ENCODE results near the gene MOB3B.
"Not testable (repeated sequence)": the region's sequence is repeated elsewhere in the genome, so short reads cannot be mapped to it uniquely, and the experiment has no call there.

Gene MOB3B

DNA sequence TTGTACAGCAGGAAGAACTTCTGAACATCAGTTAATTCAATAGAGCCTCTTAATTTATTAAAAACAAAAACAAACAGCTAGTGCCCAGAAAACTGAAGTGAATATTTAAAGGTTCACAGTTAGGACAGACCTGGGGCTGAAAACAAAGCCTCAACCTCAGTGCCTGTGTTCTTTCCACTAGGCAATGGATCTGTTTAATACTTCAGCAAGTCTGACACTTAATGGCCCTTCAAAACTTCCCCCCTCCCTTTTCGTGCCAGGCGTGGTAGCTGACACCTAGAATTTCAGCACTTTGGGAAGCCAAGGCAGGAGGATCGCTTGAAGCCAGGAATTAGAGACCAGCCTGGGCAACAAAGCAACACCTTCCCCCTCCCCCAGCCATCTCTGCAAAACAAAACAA, 60.1 kb downstream of the MOB3B start:
- H3K27me3 ChIP-seq (ENCODE audit: control insufficient read depth, insufficient read depth, low read length) = no peaks in the 10 kb centered on the region
- H3K4me1 ChIP-seq (ENCODE audit: control insufficient read depth, insufficient read depth, low read length) = peaks cover 6% of the 10 kb centered on the region; the same call in 1 of the 2 replicates
- no peaks in the 10 kb centered on the region for H3K36me3 ChIP-seq (ENCODE audit: control insufficient read depth, insufficient read depth, low read length)
- DNase-seq (ENCODE audit: low read depth, low spot score) = no peak
- no peak overlapping the region for H3K4me3 ChIP-seq (ENCODE audit: low read length)
- H3K27ac ChIP-seq (ENCODE audit: low read length) = no peak overlapping the region
- no CpG with 5 or more reads among the region's 3 CpGs for WGBS (ENCODE audit: insufficient coverage, insufficient read length)
- no peaks in the 10 kb centered on the region for H3K9me3 ChIP-seq (ENCODE audit: control insufficient read depth, insufficient read depth, low read length)

DNA sequence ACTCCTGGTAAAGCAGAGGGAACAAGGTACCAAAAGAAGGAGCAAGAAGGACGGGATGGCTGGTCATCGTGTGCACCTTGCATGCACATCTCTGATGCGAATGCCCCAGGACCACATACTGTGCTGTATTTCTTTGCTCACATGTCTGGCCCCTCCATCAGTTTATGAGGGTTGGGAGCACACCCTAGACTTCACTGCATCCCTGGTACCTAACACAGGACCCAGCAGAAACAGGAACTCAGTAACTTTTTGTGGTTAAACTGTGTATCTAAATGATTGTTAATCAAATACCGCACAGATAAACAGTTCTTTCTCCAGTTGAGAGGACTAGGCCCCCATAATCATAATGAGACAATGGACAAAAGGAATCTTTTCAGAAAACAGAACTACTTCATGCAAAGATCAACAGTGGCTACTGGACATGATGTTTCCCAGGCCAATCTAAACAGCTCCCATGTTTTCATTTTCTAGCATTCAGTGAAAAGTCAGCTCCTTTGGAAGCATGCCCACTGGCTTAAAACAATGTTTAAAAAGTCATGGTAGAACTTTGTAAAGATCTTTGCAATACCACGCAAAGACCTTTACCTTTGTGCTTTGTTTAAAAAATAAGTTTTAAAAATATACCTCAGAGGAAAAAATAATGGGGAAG, 61.0 kb downstream of the MOB3B start:
- H3K36me3 ChIP-seq (ENCODE audit: control insufficient read depth, insufficient read depth, low read length) = no peaks in the 10 kb centered on the region
- DNase-seq (ENCODE audit: low read depth, low spot score) = no peak
- H3K4me3 ChIP-seq (ENCODE audit: low read length) = no peak overlapping the region
- H3K9me3 ChIP-seq (ENCODE audit: control insufficient read depth, insufficient read depth, low read length) = no peaks in the 10 kb centered on the region
- no peak overlapping the region for H3K27ac ChIP-seq (ENCODE audit: low read length)
- H3K4me1 ChIP-seq (ENCODE audit: control insufficient read depth, insufficient read depth, low read length) = peaks cover 6% of the 10 kb centered on the region; the same call in 1 of the 2 replicates
- no CpG with 5 or more reads among the region's 5 CpGs for WGBS (ENCODE audit: insufficient coverage, insufficient read length)
- no peaks in the 10 kb centered on the region for H3K27me3 ChIP-seq (ENCODE audit: control insufficient read depth, insufficient read depth, low read length)

DNA sequence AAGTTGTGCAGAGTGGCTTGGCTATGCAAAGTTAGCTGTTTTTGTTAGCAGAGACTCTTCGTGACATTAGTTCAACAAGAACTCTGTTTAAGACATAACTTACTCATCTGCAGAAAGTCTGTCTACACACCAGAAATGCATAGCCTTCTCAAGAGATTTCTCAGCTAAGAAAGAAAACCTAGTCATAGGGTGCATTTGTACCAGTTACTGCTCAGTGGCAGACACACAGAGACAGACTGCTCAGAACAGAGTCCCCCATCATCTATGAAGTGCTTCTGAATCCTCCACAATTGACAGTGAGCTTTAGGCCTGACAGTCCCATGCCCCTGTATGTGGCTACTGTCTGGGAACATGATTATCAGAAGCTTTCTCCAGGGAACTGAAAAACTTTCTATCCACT, 61.6 kb downstream of the MOB3B start:
- WGBS (ENCODE audit: insufficient coverage, insufficient read length) = no CpG with 5 or more reads among the region's 1 CpG
- no peak overlapping the region for H3K4me3 ChIP-seq (ENCODE audit: low read length)
- no peak for DNase-seq (ENCODE audit: low read depth, low spot score)
- H3K9me3 ChIP-seq (ENCODE audit: control insufficient read depth, insufficient read depth, low read length) = no peaks in the 10 kb centered on the region
- H3K4me1 ChIP-seq (ENCODE audit: control insufficient read depth, insufficient read depth, low read length) = peaks cover 6% of the 10 kb centered on the region; the same call in 1 of the 2 replicates
- no peaks in the 10 kb centered on the region for H3K27me3 ChIP-seq (ENCODE audit: control insufficient read depth, insufficient read depth, low read length)
- no peak overlapping the region for H3K27ac ChIP-seq (ENCODE audit: low read length)
- no peaks in the 10 kb centered on the region for H3K36me3 ChIP-seq (ENCODE audit: control insufficient read depth, insufficient read depth, low read length)

DNA sequence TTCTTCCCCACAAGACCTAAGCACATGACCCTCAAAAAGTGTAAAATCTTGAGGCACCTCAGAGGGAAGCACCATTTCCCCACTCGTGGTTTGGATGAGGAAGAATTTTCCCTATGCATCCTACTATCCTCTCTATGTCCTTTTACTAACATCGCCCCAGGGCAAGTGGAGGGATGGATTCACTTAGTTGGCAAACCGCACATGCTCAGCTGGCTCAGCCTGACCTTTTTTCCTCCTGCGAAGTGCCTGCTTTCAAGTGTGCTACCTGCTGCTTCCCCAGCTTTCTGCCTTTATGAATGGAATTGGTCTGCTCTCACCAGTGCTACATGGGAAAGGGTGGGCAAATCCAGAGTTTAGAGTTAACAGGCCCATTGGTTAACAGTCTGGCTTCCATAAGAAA, 62.1 kb downstream of the MOB3B start:
- H3K4me3 ChIP-seq (ENCODE audit: low read length) = no peak overlapping the region
- peaks cover 6% of the 10 kb centered on the region; the same call in 1 of the 2 replicates for H3K4me1 ChIP-seq (ENCODE audit: control insufficient read depth, insufficient read depth, low read length)
- no peak overlapping the region for H3K27ac ChIP-seq (ENCODE audit: low read length)
- H3K9me3 ChIP-seq (ENCODE audit: control insufficient read depth, insufficient read depth, low read length) = no peaks in the 10 kb centered on the region
- no CpG with 5 or more reads among the region's 4 CpGs for WGBS (ENCODE audit: insufficient coverage, insufficient read length)
- no peak for DNase-seq (ENCODE audit: low read depth, low spot score)
- no peaks in the 10 kb centered on the region for H3K27me3 ChIP-seq (ENCODE audit: control insufficient read depth, insufficient read depth, low read length)
- H3K36me3 ChIP-seq (ENCODE audit: control insufficient read depth, insufficient read depth, low read length) = no peaks in the 10 kb centered on the region

DNA sequence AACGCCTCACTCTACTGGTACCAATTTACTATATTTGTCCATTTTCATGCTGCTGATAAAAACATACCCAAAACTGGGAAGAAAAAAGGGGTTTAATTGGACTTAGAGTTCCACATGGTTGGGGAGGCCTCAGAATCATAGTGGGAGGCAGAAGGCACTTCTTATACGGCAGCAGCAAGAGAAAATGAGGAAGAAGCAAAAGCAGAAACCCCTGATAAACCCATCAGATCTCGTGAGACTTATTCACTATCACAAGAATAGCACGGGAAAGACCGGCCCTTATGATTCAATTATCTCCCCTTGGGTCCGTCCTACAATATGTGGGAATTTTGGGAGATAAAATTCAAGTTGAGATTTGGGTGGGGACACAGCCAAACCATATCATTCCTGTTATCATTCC, 63.1 kb downstream of the MOB3B start:
- DNase-seq (ENCODE audit: low read depth, low spot score); H3K36me3 ChIP-seq (ENCODE audit: control insufficient read depth, insufficient read depth, low read length); H3K4me3 ChIP-seq (ENCODE audit: low read length); H3K27ac ChIP-seq (ENCODE audit: low read length); H3K9me3 ChIP-seq (ENCODE audit: control insufficient read depth, insufficient read depth, low read length); H3K27me3 ChIP-seq (ENCODE audit: control insufficient read depth, insufficient read depth, low read length); H3K4me1 ChIP-seq (ENCODE audit: control insufficient read depth, insufficient read depth, low read length): not testable (repeated sequence)
- WGBS (ENCODE audit: insufficient coverage, insufficient read length) = no CpG with 5 or more reads among the region's 6 CpGs

DNA sequence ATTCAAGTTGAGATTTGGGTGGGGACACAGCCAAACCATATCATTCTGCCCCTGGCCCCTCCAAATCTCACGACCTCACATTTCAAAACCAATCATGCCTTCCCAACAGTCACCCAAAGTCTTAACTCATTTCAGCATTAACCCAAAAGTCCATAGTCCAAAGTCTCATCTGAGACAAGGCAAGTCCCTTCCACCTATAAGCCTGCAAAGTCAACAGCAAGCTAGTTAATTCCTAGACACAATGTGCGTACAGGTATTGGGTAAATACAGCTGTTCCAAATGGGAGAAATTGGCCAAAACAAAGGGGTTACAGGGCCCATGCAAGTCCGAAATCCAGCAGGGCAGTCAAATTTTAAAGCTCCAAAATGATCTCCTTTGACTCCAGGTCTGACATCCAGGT, 64.7 kb downstream of the MOB3B start:
- H3K36me3 ChIP-seq (ENCODE audit: control insufficient read depth, insufficient read depth, low read length); DNase-seq (ENCODE audit: low read depth, low spot score); H3K27ac ChIP-seq (ENCODE audit: low read length); H3K27me3 ChIP-seq (ENCODE audit: control insufficient read depth, insufficient read depth, low read length); H3K9me3 ChIP-seq (ENCODE audit: control insufficient read depth, insufficient read depth, low read length); H3K4me1 ChIP-seq (ENCODE audit: control insufficient read depth, insufficient read depth, low read length); H3K4me3 ChIP-seq (ENCODE audit: low read length): not testable (repeated sequence)
- WGBS (ENCODE audit: insufficient coverage, insufficient read length) = no CpG with 5 or more reads among the region's 3 CpGs

DNA sequence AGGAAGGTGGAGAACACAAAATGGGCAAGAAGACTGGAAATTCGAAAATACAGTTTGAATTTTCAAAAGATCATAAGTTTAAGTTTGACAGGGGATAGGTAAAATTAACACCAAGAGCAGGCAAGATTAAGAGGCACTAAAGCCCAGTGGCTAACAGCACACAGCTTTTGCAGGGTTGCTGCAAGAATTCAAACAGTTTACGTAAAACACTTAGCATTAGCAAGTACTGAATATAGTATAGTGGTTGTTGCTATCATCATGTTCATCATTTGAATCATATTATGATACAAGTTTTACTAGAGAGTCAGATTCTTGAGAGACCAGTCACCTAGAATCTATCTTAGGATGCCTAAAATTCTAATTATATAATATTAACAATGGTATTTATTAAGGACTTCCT, 66.8 kb downstream of the MOB3B start:
- no CpG with 5 or more reads among the region's 2 CpGs for WGBS (ENCODE audit: insufficient coverage, insufficient read length)
- DNase-seq (ENCODE audit: low read depth, low spot score) = no peak
- Histone ChIP-seq H3K36me3 (ENCODE audit: control insufficient read depth, insufficient read depth, low read length) (no peaks in the 10 kb centered on the region), H3K9me3 (ENCODE audit: control insufficient read depth, insufficient read depth, low read length) (no peaks in the 10 kb centered on the region), H3K4me1 (ENCODE audit: control insufficient read depth, insufficient read depth, low read length) (no peaks in the 10 kb centered on the region), H3K27ac (ENCODE audit: low read length) (no peak overlapping the region), H3K27me3 (ENCODE audit: control insufficient read depth, insufficient read depth, low read length) (no peaks in the 10 kb centered on the region), H3K4me3 (ENCODE audit: low read length) (no peak overlapping the region)

DNA sequence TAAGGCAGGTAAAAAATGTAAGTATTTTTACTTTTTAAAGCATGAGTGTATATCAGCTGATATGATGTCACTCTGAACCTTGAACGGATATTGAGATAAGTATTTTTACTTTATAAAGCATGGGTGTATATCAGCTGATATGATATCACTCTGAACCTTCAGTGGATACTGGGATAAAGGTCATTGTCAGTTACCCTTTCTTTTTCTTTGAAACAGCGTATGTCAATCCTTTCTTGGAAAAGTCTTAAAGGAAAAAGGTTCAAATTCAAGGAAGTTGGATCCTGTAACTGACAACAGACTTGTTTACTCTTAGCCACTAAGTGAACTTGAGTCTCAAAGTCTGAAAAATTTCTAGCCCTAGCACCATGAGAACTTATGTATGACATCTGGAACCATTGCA, 67.2 kb downstream of the MOB3B start:
- Histone ChIP-seq H3K27me3 (ENCODE audit: control insufficient read depth, insufficient read depth, low read length) (no peaks in the 10 kb centered on the region), H3K4me1 (ENCODE audit: control insufficient read depth, insufficient read depth, low read length) (no peaks in the 10 kb centered on the region), H3K27ac (ENCODE audit: low read length) (no peak overlapping the region), H3K4me3 (ENCODE audit: low read length) (no peak overlapping the region), H3K36me3 (ENCODE audit: control insufficient read depth, insufficient read depth, low read length) (no peaks in the 10 kb centered on the region), H3K9me3 (ENCODE audit: control insufficient read depth, insufficient read depth, low read length) (no peaks in the 10 kb centered on the region)
- WGBS (ENCODE audit: insufficient coverage, insufficient read length) = no CpG with 5 or more reads among the region's 2 CpGs
- DNase-seq (ENCODE audit: low read depth, low spot score) = no peak

DNA sequence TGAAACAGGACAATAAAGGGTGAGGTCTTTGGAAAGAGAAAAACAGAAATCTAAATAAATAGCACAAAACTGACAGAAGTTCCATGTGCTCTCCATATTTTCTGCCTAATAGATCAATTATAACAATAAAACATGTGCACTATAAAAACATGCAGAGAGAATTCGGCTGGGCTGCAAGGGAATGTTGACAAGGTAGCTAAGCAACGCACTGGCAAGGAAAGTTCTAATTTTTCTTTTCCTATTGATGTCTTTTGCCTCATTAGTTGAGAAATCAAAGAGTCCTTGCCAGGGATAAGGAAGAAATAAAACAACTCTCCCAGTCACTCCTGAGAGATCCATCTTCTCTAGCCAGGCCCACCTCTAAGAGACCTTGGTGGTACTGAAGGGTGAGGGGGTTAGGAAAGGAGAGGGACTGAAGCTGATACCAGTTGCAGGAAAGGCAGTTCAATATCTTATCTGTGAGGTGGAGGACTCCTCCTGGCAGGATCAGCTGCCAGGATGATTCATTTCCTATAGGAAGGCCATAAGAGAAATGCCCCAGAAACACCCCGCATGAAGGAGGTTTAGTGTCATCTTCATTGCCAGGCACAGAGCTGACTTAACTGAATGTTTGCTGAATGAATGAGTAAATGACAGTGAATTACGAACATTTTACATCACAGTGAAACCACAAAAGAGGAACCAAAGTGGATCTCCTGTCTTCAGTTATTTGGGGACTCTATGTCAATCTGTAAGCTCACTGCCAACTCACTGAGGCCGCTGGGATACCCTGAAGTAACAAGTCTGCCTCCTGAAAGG, 69.2 kb downstream of the MOB3B start:
- no peak overlapping the region for H3K27ac ChIP-seq (ENCODE audit: low read length)
- WGBS (ENCODE audit: insufficient coverage, insufficient read length) = no CpG with 5 or more reads among the region's 5 CpGs

DNA sequence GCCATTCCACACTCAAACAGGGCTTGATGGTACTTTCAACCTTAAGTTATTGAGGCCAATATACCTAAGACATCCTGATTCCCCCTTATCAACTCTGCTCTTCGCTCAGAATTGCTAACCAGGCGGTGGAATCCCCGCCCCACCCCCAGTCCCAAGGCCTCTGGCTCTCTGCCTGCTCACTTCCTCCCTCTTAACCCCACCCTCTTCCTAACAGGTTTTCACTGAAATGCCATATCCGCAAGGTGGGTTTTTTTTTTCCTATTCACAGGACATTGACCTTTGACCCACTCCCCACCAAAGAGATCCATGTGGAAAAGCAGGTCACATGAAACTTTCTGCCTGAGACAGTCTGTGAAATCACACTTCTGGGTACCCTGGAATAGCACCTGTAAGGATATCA, 72.2 kb downstream of the MOB3B start:
- Histone ChIP-seq H3K27ac (ENCODE audit: low read length) (no peak overlapping the region), H3K9me3 (ENCODE audit: control insufficient read depth, insufficient read depth, low read length) (no peaks in the 10 kb centered on the region), H3K27me3 (ENCODE audit: control insufficient read depth, insufficient read depth, low read length) (no peaks in the 10 kb centered on the region), H3K36me3 (ENCODE audit: control insufficient read depth, insufficient read depth, low read length) (no peaks in the 10 kb centered on the region), H3K4me1 (ENCODE audit: control insufficient read depth, insufficient read depth, low read length) (no peaks in the 10 kb centered on the region; the same call in 1 of the 2 replicates), H3K4me3 (ENCODE audit: low read length) (no peak overlapping the region)
- WGBS (ENCODE audit: insufficient coverage, insufficient read length) = no CpG with 5 or more reads among the region's 4 CpGs
- DNase-seq (ENCODE audit: low read depth, low spot score) = no peak

More for the DNA sequence above, 69.2 kb downstream of the MOB3B start:
- Histone ChIP-seq H3K4me3 (ENCODE audit: low read length) (no peak overlapping the region), H3K36me3 (ENCODE audit: control insufficient read depth, insufficient read depth, low read length) (no peaks in the 10 kb centered on the region), H3K9me3 (ENCODE audit: control insufficient read depth, insufficient read depth, low read length) (no peaks in the 10 kb centered on the region), H3K27me3 (ENCODE audit: control insufficient read depth, insufficient read depth, low read length) (no peaks in the 10 kb centered on the region), H3K4me1 (ENCODE audit: control insufficient read depth, insufficient read depth, low read length) (no peaks in the 10 kb centered on the region; the same call in 1 of the 2 replicates)
- no peak for DNase-seq (ENCODE audit: low read depth, low spot score)

Data from iPS DF 6.9 (cell line).